DND-41 (cell line): ENCODE measurements around the gene WDFY3.

Source experiments
- ATAC-seq: fragments of 200-7000 bp; cut with Tn5 transposase; 3 replicates; pipeline ENCODE4 v1.9.1; 2021; ENCODE audit warnings: low read depth; ENCODE audit not compliant: insufficient read depth
- DNase-seq: peaks from one replicate; pipeline ENCODE4 v3.0.0-alpha.2; 2020
- H2AFZ ChIP-seq: 2 replicates; pipeline ENCODE4 v1.6.0; 2012; ENCODE audit warnings: low read depth, low read length
- H3K27ac ChIP-seq: 2 replicates; pipeline ENCODE4 v1.5.1; 2012; ENCODE audit warnings: low read length, inconsistent platforms
- H3K27me3 ChIP-seq: fragments of 200-600 bp; sonication (generic); 2 replicates; pipeline ENCODE4 v1.6.0; 2012; ENCODE audit warnings: low read length, mild to moderate bottlenecking, inconsistent platforms; ENCODE audit not compliant: insufficient read depth, poor library complexity
- H3K36me3 ChIP-seq: 2 replicates; pipeline ENCODE4 v1.5.1; 2012; ENCODE audit warnings: low read length, inconsistent platforms; ENCODE audit not compliant: insufficient read depth
- H3K4me1 ChIP-seq: 2 replicates; pipeline ENCODE4 v1.5.1; 2012; ENCODE audit warnings: mild to moderate bottlenecking, low read length; ENCODE audit not compliant: insufficient read depth
- H3K4me2 ChIP-seq: 2 replicates; pipeline ENCODE4 v1.6.0; 2012; ENCODE audit warnings: mild to moderate bottlenecking, moderate library complexity, low read length, inconsistent platforms; ENCODE audit not compliant: insufficient read depth
- H3K4me3 ChIP-seq, 2 experiments: fragments of 200-600 bp in 1 of 2; shearing (Covaris generic) in 1 of 2; 2 replicates each; pipeline ENCODE4 v1.5.1; 2012 to 2016; ENCODE audit warnings: inconsistent platforms in 2 of 2, low read length in 2 of 2, mild to moderate bottlenecking in 2 of 2, low read depth in 1 of 2, moderate library complexity in 1 of 2
- H3K79me2 ChIP-seq: 2 replicates; pipeline ENCODE4 v1.6.0; 2012; ENCODE audit warnings: low read length, inconsistent platforms; ENCODE audit not compliant: insufficient read depth
- H3K9ac ChIP-seq: 2 replicates; pipeline ENCODE4 v1.6.0; 2012; ENCODE audit warnings: low read depth, mild to moderate bottlenecking, inconsistent platforms, low read length, moderate library complexity
- H3K9me3 ChIP-seq: 2 replicates; pipeline ENCODE4 v1.5.1; 2012; ENCODE audit warnings: low read length, moderate library complexity, mild to moderate bottlenecking, inconsistent platforms; ENCODE audit not compliant: insufficient read depth, severe bottlenecking
- H4K20me1 ChIP-seq: 2 replicates; pipeline ENCODE4 v1.6.0; 2012; ENCODE audit warnings: low read length; ENCODE audit not compliant: insufficient read depth
- CTCF ChIP-seq: IDR thresholded peaks from 2 replicates; pipeline ENCODE4 v1.5.1; 2012; ENCODE audit warnings: borderline replicate concordance, low read length, moderate library complexity, mild to moderate bottlenecking; ENCODE audit not compliant: poor library complexity, severe bottlenecking; ENCODE audit errors: extremely low read depth
- EZH2 ChIP-seq: IDR thresholded peaks from 3 replicates; pipeline ENCODE4 v1.6.1; 2012; ENCODE audit warnings: borderline replicate concordance, low read depth, mild to moderate bottlenecking, moderate library complexity, low read length, inconsistent platforms; ENCODE audit not compliant: severe bottlenecking

Gene WDFY3

DNA sequence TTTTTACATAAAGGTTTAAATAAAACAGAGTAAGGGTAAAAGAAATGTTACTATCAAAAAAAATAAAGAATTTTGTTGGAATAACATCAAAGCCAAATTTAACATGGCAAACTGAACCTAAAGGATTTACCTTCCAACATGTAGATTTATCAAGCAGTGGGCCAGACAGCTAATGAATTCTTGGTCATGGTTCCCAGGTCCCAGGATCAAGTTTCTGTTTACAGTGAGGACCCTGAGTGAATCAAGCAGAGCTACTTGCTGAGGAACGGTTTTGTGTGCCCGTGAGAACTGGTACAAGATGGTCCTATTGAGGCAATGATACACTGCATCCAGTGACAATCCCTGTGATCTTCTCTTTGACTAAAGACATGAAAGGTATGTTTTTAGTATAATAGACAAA is 226.4 kb downstream of the WDFY3 start:
- DNase-seq (no peak), ATAC-seq (no peak)
- H3K27me3 ChIP-seq, result peaks cover 2% of the 10 kb centered on the region
- H3K4me2 ChIP-seq, result no peak overlapping the region
- H4K20me1 ChIP-seq, result no peaks in the 10 kb centered on the region; the same call in 1 of the 2 replicates
- no peaks in the 10 kb centered on the region for H3K9me3 ChIP-seq
- no peaks in the 10 kb centered on the region for H3K4me1 ChIP-seq
- no peaks in the 10 kb centered on the region for H3K36me3 ChIP-seq
- no peak overlapping the region for H3K4me3 ChIP-seq
- no peak for TF ChIP-seq CTCF
- no peak for TF ChIP-seq EZH2
- no peak overlapping the region for H3K27ac ChIP-seq
- no peaks in the 10 kb centered on the region for H3K79me2 ChIP-seq
- H3K9ac ChIP-seq, result no peak overlapping the region
- H2AFZ ChIP-seq, result no peak overlapping the region

GRCh38 chr4:84738622-84739021 is 227.9 kb downstream of the WDFY3 start:
- H3K27me3 ChIP-seq, result peaks cover 8% of the 10 kb centered on the region
- no peaks in the 10 kb centered on the region for H3K36me3 ChIP-seq
- H3K79me2 ChIP-seq, result no peaks in the 10 kb centered on the region
- DNase-seq, result no peak
- no peak overlapping the region for H3K4me2 ChIP-seq
- ATAC-seq, result no peak
- TF ChIP-seq EZH2, result no peak
- TF ChIP-seq CTCF, result no peak
- no peak overlapping the region for H2AFZ ChIP-seq
- H4K20me1 ChIP-seq, result no peaks in the 10 kb centered on the region; the same call in 1 of the 2 replicates
- H3K4me1 ChIP-seq, result no peaks in the 10 kb centered on the region
- no peak overlapping the region for H3K9ac ChIP-seq
- no peak overlapping the region for H3K4me3 ChIP-seq
- no peak overlapping the region for H3K27ac ChIP-seq
- no peaks in the 10 kb centered on the region for H3K9me3 ChIP-seq

- no peaks in the 10 kb centered on the region for H3K4me1 ChIP-seq
- DNase-seq, result no peak
- no peak for TF ChIP-seq EZH2
- TF ChIP-seq CTCF, result no peak
These were observed 228.8 kb downstream of the WDFY3 start for GRCh38 chr4:84737656-84738055.

GRCh38 chr4:84734037-84734436 is 232.5 kb downstream of the WDFY3 start:
- H3K4me1 ChIP-seq, result no peaks in the 10 kb centered on the region
- H4K20me1 ChIP-seq, result no peaks in the 10 kb centered on the region
- ATAC-seq (no peak), DNase-seq (no peak)
- H2AFZ ChIP-seq, result no peak overlapping the region
- H3K4me2 ChIP-seq, result no peak overlapping the region
- H3K9me3 ChIP-seq, result no peaks in the 10 kb centered on the region
- H3K9ac ChIP-seq, result no peak overlapping the region
- no peak for TF ChIP-seq CTCF
- no peak for TF ChIP-seq EZH2
- H3K4me3 ChIP-seq, result no peak overlapping the region
- H3K27ac ChIP-seq, result no peak overlapping the region
- peaks cover 8% of the 10 kb centered on the region for H3K27me3 ChIP-seq
- H3K36me3 ChIP-seq, result no peaks in the 10 kb centered on the region
- H3K79me2 ChIP-seq, result no peaks in the 10 kb centered on the region

More at GRCh38 chr4:84737656-84738055, 228.8 kb downstream of the WDFY3 start:
- H3K9me3 ChIP-seq, result no peaks in the 10 kb centered on the region
- no peaks in the 10 kb centered on the region for H3K36me3 ChIP-seq
- H3K4me2 ChIP-seq, result no peak overlapping the region
- peaks cover 8% of the 10 kb centered on the region for H3K27me3 ChIP-seq
- ATAC-seq, result no peak
- no peak overlapping the region for H3K4me3 ChIP-seq
- H3K79me2 ChIP-seq, result no peaks in the 10 kb centered on the region
- H2AFZ ChIP-seq, result no peak overlapping the region
- no peak overlapping the region for H3K9ac ChIP-seq
- H3K27ac ChIP-seq, result no peak overlapping the region
- H4K20me1 ChIP-seq, result no peaks in the 10 kb centered on the region; the same call in 1 of the 2 replicates
